Measurements from ENCODE around the gene RPRD1A.
"Not testable (repeated sequence)": the region's sequence is repeated elsewhere in the genome, so short reads cannot be mapped to it uniquely, and the experiment has no call there.

The RPRD1A gene

GRCh38 chr18:36085195-36085594 is 17.8 kb upstream of the RPRD1A start:
- H3K27ac ChIP-seq (replicated peaks): no peak overlapping the region
- no peak overlapping the region for H3K4me3 ChIP-seq (replicated peaks; ENCODE audit: insufficient read depth, low read length)
- TF ChIP-seq, protein P1, sequence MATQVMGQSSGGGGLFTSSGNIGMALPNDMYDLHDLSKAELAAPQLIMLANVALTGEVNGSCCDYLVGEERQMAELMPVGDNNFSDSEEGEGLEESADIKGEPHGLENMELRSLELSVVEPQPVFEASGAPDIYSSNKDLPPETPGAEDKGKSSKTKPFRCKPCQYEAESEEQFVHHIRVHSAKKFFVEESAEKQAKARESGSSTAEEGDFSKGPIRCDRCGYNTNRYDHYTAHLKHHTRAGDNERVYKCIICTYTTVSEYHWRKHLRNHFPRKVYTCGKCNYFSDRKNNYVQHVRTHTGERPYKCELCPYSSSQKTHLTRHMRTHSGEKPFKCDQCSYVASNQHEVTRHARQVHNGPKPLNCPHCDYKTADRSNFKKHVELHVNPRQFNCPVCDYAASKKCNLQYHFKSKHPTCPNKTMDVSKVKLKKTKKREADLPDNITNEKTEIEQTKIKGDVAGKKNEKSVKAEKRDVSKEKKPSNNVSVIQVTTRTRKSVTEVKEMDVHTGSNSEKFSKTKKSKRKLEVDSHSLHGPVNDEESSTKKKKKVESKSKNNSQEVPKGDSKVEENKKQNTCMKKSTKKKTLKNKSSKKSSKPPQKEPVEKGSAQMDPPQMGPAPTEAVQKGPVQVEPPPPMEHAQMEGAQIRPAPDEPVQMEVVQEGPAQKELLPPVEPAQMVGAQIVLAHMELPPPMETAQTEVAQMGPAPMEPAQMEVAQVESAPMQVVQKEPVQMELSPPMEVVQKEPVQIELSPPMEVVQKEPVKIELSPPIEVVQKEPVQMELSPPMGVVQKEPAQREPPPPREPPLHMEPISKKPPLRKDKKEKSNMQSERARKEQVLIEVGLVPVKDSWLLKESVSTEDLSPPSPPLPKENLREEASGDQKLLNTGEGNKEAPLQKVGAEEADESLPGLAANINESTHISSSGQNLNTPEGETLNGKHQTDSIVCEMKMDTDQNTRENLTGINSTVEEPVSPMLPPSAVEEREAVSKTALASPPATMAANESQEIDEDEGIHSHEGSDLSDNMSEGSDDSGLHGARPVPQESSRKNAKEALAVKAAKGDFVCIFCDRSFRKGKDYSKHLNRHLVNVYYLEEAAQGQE (IDR thresholded peaks at IDR 0.05; ENCODE audit: insufficient replicate concordance, low read depth): no peak
- no peak for TF ChIP-seq SPI1 (IDR thresholded peaks at IDR 0.05; ENCODE audit: borderline replicate concordance, low read depth)
- TF ChIP-seq CTCF (IDR thresholded peaks at IDR 0.05; ENCODE audit: insufficient read depth, low read length): no peak
- TF ChIP-seq POLR2AphosphoS5 (IDR thresholded peaks at IDR 0.05; ENCODE audit: low read depth): no peak
- TF ChIP-seq GABPA (IDR thresholded peaks at IDR 0.05; ENCODE audit: low read depth): no peak
- no peak for DNase-seq (ENCODE audit: low read depth in 1 of 2, low spot score in 1 of 2)
- H3K27me3 ChIP-seq (ENCODE audit: insufficient read depth, poor library complexity, severe bottlenecking): no peaks in the 10 kb centered on the region

DNA sequence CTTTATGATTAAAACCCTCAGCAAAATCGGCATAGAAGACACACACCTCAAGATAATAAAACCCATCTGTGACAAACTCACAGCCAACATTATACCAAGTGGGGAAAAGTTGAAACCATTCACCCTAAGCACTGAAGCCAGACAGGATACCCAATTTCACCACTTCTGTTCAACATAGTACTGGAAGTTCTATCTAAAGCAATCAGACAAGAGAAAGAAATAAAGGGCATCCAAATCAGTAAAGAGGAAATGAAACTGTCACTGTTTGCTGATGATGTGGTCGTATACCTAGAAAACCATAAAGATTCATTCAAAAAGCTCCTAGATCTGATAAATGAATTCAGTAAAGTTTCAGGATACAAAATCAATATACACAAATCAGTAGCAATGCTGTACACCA is 16.4 kb upstream of the RPRD1A start:
- DNase-seq (ENCODE audit: low read depth in 1 of 2, low spot score in 1 of 2): no peak
- no peak overlapping the region for H3K4me3 ChIP-seq (replicated peaks; ENCODE audit: insufficient read depth, low read length)
- no peak overlapping the region for H3K27ac ChIP-seq (replicated peaks)
- no peak for TF ChIP-seq GABPA (IDR thresholded peaks at IDR 0.05; ENCODE audit: low read depth)
- no peak for TF ChIP-seq SPI1 (IDR thresholded peaks at IDR 0.05; ENCODE audit: borderline replicate concordance, low read depth)
- TF ChIP-seq CTCF (IDR thresholded peaks at IDR 0.05; ENCODE audit: insufficient read depth, low read length): no peak
- TF ChIP-seq POLR2AphosphoS5 (IDR thresholded peaks at IDR 0.05; ENCODE audit: low read depth): no peak
- no peaks in the 10 kb centered on the region for H3K27me3 ChIP-seq (ENCODE audit: insufficient read depth, poor library complexity, severe bottlenecking)

GRCh38 chr18:36081118-36081517 is 13.8 kb upstream of the RPRD1A start:
- H3K27me3 ChIP-seq (ENCODE audit: insufficient read depth, poor library complexity, severe bottlenecking); H3K4me3 ChIP-seq (replicated peaks; ENCODE audit: insufficient read depth, low read length); DNase-seq (ENCODE audit: low read depth in 1 of 2, low spot score in 1 of 2); H3K27ac ChIP-seq (replicated peaks): not testable (repeated sequence)

DNA sequence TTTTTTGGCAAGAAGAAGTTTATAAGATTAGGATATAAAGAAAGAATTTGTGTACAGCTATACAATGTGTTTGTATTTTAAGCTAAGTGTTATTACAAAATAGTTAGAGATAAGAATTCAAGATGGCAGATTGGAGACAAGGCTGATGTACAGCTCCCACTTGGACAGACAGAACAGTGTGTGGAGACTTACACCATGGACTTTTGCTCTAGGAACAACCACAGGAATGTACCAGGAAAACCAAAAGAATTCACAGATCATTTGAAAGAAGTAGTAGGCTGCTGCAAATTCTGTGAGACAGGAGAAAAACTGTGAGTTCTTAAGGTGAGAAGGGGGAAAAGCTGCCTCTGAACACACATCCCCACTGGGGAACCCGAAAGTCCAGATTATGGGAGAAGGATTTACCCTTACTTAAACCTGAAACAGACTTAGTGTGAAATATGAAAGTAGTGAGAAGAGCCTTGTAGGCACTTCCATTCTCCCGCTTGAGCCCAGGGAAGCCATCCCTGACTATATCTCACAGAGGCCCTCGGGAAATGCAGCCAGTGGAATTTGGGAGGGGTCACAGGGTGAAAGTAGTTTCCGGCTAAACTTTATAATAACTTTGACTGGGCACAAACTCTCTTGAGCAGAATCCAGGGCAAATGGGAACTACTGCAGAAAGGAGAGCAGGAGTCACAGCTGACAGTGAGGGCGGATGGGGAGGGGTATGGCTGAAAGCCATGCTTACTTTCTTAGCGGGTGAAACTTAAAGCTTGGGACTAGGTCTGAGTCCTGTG is 11.6 kb upstream of the RPRD1A start:
- no peak overlapping the region for H3K27ac ChIP-seq (replicated peaks)
- H3K4me3 ChIP-seq (replicated peaks; ENCODE audit: insufficient read depth, low read length): no peak overlapping the region
- TF ChIP-seq CTCF (IDR thresholded peaks at IDR 0.05; ENCODE audit: insufficient read depth, low read length): no peak
- TF ChIP-seq GABPA (IDR thresholded peaks at IDR 0.05; ENCODE audit: low read depth): no peak
- no peak for TF ChIP-seq POLR2AphosphoS5 (IDR thresholded peaks at IDR 0.05; ENCODE audit: low read depth)
- no peak for TF ChIP-seq SPI1 (IDR thresholded peaks at IDR 0.05; ENCODE audit: borderline replicate concordance, low read depth)
- TF ChIP-seq, protein P1 (IDR thresholded peaks at IDR 0.05; ENCODE audit: insufficient replicate concordance, low read depth): no peak
- H3K27me3 ChIP-seq (ENCODE audit: insufficient read depth, poor library complexity, severe bottlenecking): no peaks in the 10 kb centered on the region
- DNase-seq (ENCODE audit: low read depth in 1 of 2, low spot score in 1 of 2): no peak

DNA sequence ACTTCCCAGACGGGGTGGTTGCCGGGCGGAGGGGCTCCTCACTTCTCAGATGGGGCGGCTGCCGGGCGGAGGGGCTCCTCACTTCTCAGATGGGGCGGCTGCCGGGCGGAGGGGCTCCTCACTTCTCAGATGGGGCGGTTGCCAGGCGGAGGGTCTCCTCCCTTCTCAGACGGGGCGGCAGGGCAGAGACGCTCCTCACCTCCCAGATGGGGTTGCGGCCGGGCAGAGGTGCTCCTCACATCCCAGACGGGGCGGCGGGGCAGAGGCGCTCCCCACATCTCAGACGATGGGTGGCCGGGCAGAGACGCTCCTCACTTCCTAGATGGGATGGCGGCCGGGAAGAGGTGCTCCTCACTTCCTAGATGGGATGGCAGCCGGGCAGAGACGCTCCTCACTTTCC is 10.4 kb upstream of the RPRD1A start:
- H3K4me3 ChIP-seq (replicated peaks; ENCODE audit: insufficient read depth, low read length); H3K27ac ChIP-seq (replicated peaks); DNase-seq (ENCODE audit: low read depth in 1 of 2, low spot score in 1 of 2); H3K27me3 ChIP-seq (ENCODE audit: insufficient read depth, poor library complexity, severe bottlenecking): not testable (repeated sequence)

Data from HL-60 (cell line).